Measurements from ENCODE around the gene LRRC8C.

The LRRC8C gene

GRCh38 chr1:89633800-89634625 is 1.1 kb downstream of the LRRC8C start:
- peak; percentile 45 for DNase-seq (ENCODE audit: low spot score)

GRCh38 chr1:89635825-89636815 is 3.2 kb downstream of the LRRC8C start:
- DNase-seq (ENCODE audit: low spot score): peak; percentile 11

- no peak for DNase-seq (ENCODE audit: low spot score)
Measured at GRCh38 chr1:89637496-89637895, 4.6 kb downstream of the LRRC8C start.

GRCh38 chr1:89640440-89640839 is 7.5 kb downstream of the LRRC8C start:
- no peak for DNase-seq (ENCODE audit: low spot score)

- DNase-seq (ENCODE audit: low spot score): no peak
Measured at GRCh38 chr1:89641781-89642180, 8.9 kb downstream of the LRRC8C start.

- DNase-seq (ENCODE audit: low spot score): no peak
Measured at GRCh38 chr1:89643577-89643976, 10.7 kb downstream of the LRRC8C start.

- no peak for DNase-seq (ENCODE audit: low spot score)
Measured at GRCh38 chr1:89644119-89644814, 11.3 kb downstream of the LRRC8C start.

GRCh38 chr1:89646259-89646658 is 13.3 kb downstream of the LRRC8C start:
- DNase-seq (ENCODE audit: low spot score): no peak

- DNase-seq (ENCODE audit: low spot score): no peak
Measured at GRCh38 chr1:89649783-89650182, 16.9 kb downstream of the LRRC8C start.

GRCh38 chr1:89652373-89652772 is 19.5 kb downstream of the LRRC8C start:
- DNase-seq (ENCODE audit: low spot score): no peak

GRCh38 chr1:89657886-89658285 is 25.0 kb downstream of the LRRC8C start:
- no peak for DNase-seq (ENCODE audit: low spot score)

GRCh38 chr1:89659322-89660081 is 26.6 kb downstream of the LRRC8C start:
- DNase-seq (ENCODE audit: low spot score): no peak

- DNase-seq (ENCODE audit: low spot score): peak; percentile 33
Measured at GRCh38 chr1:89660224-89661061, 27.5 kb downstream of the LRRC8C start.

GRCh38 chr1:89665941-89666340 is 33.0 kb downstream of the LRRC8C start:
- DNase-seq (ENCODE audit: low spot score): no peak

GRCh38 chr1:89666640-89667039 is 33.7 kb downstream of the LRRC8C start:
- no peak for DNase-seq (ENCODE audit: low spot score)

- DNase-seq (ENCODE audit: low spot score): no peak
Measured at GRCh38 chr1:89667691-89668090, 34.8 kb downstream of the LRRC8C start.

GRCh38 chr1:89668961-89669360 is 36.0 kb downstream of the LRRC8C start:
- DNase-seq (ENCODE audit: low spot score): no peak

GRCh38 chr1:89669441-89669840 is 36.5 kb downstream of the LRRC8C start:
- no peak for DNase-seq (ENCODE audit: low spot score)

GRCh38 chr1:89670163-89670562 is 37.2 kb downstream of the LRRC8C start:
- DNase-seq (ENCODE audit: low spot score): no peak

- no peak for DNase-seq (ENCODE audit: low spot score)
Measured at GRCh38 chr1:89670711-89671110, 37.8 kb downstream of the LRRC8C start.
